GM12864 (cell line): Measurements from ENCODE around the gene FOXK2.

ENCODE experiments used
- DNase-seq: peaks from one replicate; pipeline ENCODE4 v3.0.0-alpha.2; 2011; ENCODE audit warnings: low read depth
- H3K4me3 ChIP-seq: 2 replicates; pipeline ENCODE4 v1.5.1; 2011; ENCODE audit warnings: mild to moderate bottlenecking, low read depth, low read length, control low read depth
- CTCF ChIP-seq: IDR thresholded peaks from 2 replicates; pipeline ENCODE4 v1.5.1; 2011; ENCODE audit warnings: low read depth, mild to moderate bottlenecking, moderate library complexity, low read length, control low read depth, inconsistent platforms; ENCODE audit errors: missing control alignments

Gene FOXK2

GRCh38 chr17:82518826-82519810 lies at the start of gene FOXK2:
Gene FOXK2 (plus strand): TSS chr17:82519732. CDS start chr17:82519889, 157 bp downstream.
- no peak for TF ChIP-seq CTCF

GRCh38 chr17:82470065-82470464 lies 49.5 kb upstream of the FOXK2 start:
- DNase-seq, result no peak
- H3K4me3 ChIP-seq, result no peak overlapping the region
- TF ChIP-seq CTCF, result no peak

More at GRCh38 chr17:82518826-82519810, at the start of gene FOXK2:
- peak within 1 kb of the TSS; percentile 84 for H3K4me3 ChIP-seq
- peak; percentile 86 for DNase-seq

- no peak for TF ChIP-seq CTCF
- H3K4me3 ChIP-seq, result no peak overlapping the region
- DNase-seq, result no peak
Observed at GRCh38 chr17:82474223-82475010, 45.1 kb upstream of the FOXK2 start.

- TF ChIP-seq CTCF, result no peak
- no peak for DNase-seq
- no peak overlapping the region for H3K4me3 ChIP-seq
Observed at GRCh38 chr17:82475458-82475857, 44.1 kb upstream of the FOXK2 start.

- TF ChIP-seq CTCF, result no peak
- DNase-seq, result no peak
- H3K4me3 ChIP-seq, result no peak overlapping the region
Observed at GRCh38 chr17:82477934-82478333, 41.6 kb upstream of the FOXK2 start.

GRCh38 chr17:82479602-82480001 lies 39.9 kb upstream of the FOXK2 start:
- TF ChIP-seq CTCF, result no peak
- H3K4me3 ChIP-seq, result no peak overlapping the region
- no peak for DNase-seq
